Neuronal stem cell (in vitro differentiated cells): Measurements from ENCODE around the gene AOPEP.

Experiments used
- DNase-seq: peaks from one replicate; pipeline ENCODE4 v3.0.0-alpha.2; 2013; ENCODE audit warnings: low spot score
- H2AFZ ChIP-seq: one replicate; pipeline ENCODE4 v1.6.1; 2013; ENCODE audit warnings: mild to moderate bottlenecking, low read length, inconsistent platforms
- H2AK5ac ChIP-seq: 2 replicates; pipeline ENCODE4 v1.6.1; 2013; ENCODE audit warnings: low read depth, mild to moderate bottlenecking, inconsistent platforms, low read length, moderate library complexity, mixed read lengths
- H2BK120ac ChIP-seq: 2 replicates; pipeline ENCODE4 v1.6.1; 2013; ENCODE audit warnings: low read depth, mild to moderate bottlenecking, inconsistent platforms, low read length, moderate library complexity, mixed read lengths
- H2BK12ac ChIP-seq: one replicate; pipeline ENCODE4 v1.6.1; 2013; ENCODE audit warnings: low read length, inconsistent platforms
- H2BK15ac ChIP-seq: 2 replicates; pipeline ENCODE4 v1.6.1; 2013; ENCODE audit warnings: mild to moderate bottlenecking, low read length, inconsistent platforms, mixed read lengths
- H2BK5ac ChIP-seq: one replicate; pipeline ENCODE4 v1.6.1; 2013; ENCODE audit warnings: inconsistent platforms, mild to moderate bottlenecking, low read length, moderate library complexity
- H3K14ac ChIP-seq: one replicate; pipeline ENCODE4 v1.6.1; 2013; ENCODE audit warnings: low read length, inconsistent platforms
- H3K18ac ChIP-seq: 2 replicates; pipeline ENCODE4 v1.6.1; 2013; ENCODE audit warnings: low read length, inconsistent platforms
- H3K23ac ChIP-seq: 2 replicates; pipeline ENCODE4 v1.6.1; 2013; ENCODE audit warnings: low read depth, mild to moderate bottlenecking, mixed read lengths, low read length, inconsistent platforms; ENCODE audit not compliant: poor library complexity
- H3K27ac ChIP-seq: replicated peaks from 3 replicates; pipeline ENCODE4 v1.5.1; 2013; ENCODE audit warnings: low read length, inconsistent platforms
- H3K27me3 ChIP-seq, 3 experiments: 2 replicates each; pipeline ENCODE4 v1.6.1; 2013; ENCODE audit warnings: low read length in 3 of 3, mild to moderate bottlenecking in 2 of 3, inconsistent platforms in 1 of 3, low read depth in 1 of 3, mixed read lengths in 1 of 3, moderate library complexity in 1 of 3; ENCODE audit not compliant: control insufficient read depth in 3 of 3, insufficient read depth in 3 of 3
- H3K36me3 ChIP-seq, 2 donors: replicated peaks in 1 of 2; 2 replicates each; pipeline ENCODE4 v1.6.1; 2013; ENCODE audit warnings: low read length in 2 of 2; ENCODE audit not compliant: control insufficient read depth in 2 of 2, insufficient read depth in 2 of 2
- H3K4ac ChIP-seq: 2 replicates; pipeline ENCODE4 v1.6.1; 2013; ENCODE audit warnings: inconsistent platforms, mild to moderate bottlenecking, low read length, moderate library complexity
- H3K4me1 ChIP-seq, 2 donors: 1 replicate in 1 of 2; 2 replicates in 1 of 2; pipeline ENCODE4 v1.6.1; 2013; ENCODE audit warnings: low read length in 2 of 2, low read depth in 1 of 2; ENCODE audit not compliant: control insufficient read depth in 2 of 2, insufficient read depth in 1 of 2
- H3K4me2 ChIP-seq: one replicate; pipeline ENCODE4 v1.6.1; 2013; ENCODE audit warnings: mild to moderate bottlenecking, low read length, inconsistent platforms; ENCODE audit not compliant: insufficient read depth, poor library complexity, severe bottlenecking
- H3K4me3 ChIP-seq, 2 donors: 2 replicates each; pipeline ENCODE4 v1.5.1; 2013; ENCODE audit warnings: low read length in 2 of 2, mild to moderate bottlenecking in 2 of 2, inconsistent platforms in 1 of 2, moderate library complexity in 1 of 2
- H3K79me1 ChIP-seq: one replicate; pipeline ENCODE4 v1.6.1; 2013; ENCODE audit warnings: low read depth, mild to moderate bottlenecking, inconsistent platforms, low read length, moderate library complexity
- H3K9ac ChIP-seq: one replicate; pipeline ENCODE4 v1.6.1; 2013; ENCODE audit warnings: mild to moderate bottlenecking, low read depth, low read length, inconsistent platforms; ENCODE audit not compliant: poor library complexity
- H3K9me3 ChIP-seq, 2 donors: replicated peaks in 1 of 2; 2 replicates each; pipeline versions ENCODE3 to v1.6.1; 2013; ENCODE audit warnings: low read length in 2 of 2, mild to moderate bottlenecking in 2 of 2, inconsistent platforms in 1 of 2, low read depth in 1 of 2, mixed read lengths in 1 of 2, moderate library complexity in 1 of 2; ENCODE audit not compliant: control insufficient read depth in 2 of 2, insufficient read depth in 1 of 2
- H4K8ac ChIP-seq: one replicate; pipeline ENCODE4 v1.6.1; 2013; ENCODE audit warnings: low read depth, mild to moderate bottlenecking, inconsistent platforms, low read length, moderate library complexity
- H4K91ac ChIP-seq: one replicate; pipeline ENCODE4 v1.6.1; 2013; ENCODE audit warnings: low read length, low read depth, mild to moderate bottlenecking, inconsistent platforms; ENCODE audit not compliant: poor library complexity
- WGBS, 2 donors: extraction: QIAGEN DNeasy Blood & Tissue Kit; methylation state at CpG; one replicate each; pipeline ENCODE4 v1.1.7; 2013; ENCODE audit warnings: missing lambda C conversion rate in 2 of 2, mixed read lengths in 1 of 2; ENCODE audit not compliant: insufficient read length in 2 of 2, insufficient replicate concordance in 1 of 2; ENCODE audit errors: extremely low coverage in 2 of 2; 5-methylcytosine and 5-hydroxymethylcytosine counted together

AOPEP gene

GRCh38 chr9:94867281-94867841 is 140.9 kb downstream of the AOPEP start:
- Histone ChIP-seq H3K27me3 (no peaks in the 10 kb centered on the region), H2BK12ac (no peak overlapping the region), H3K18ac (no peak overlapping the region), H2BK5ac (no peak overlapping the region), H3K23ac (no peak overlapping the region), H3K9me3 (no peaks in the 10 kb centered on the region), H3K36me3 (no peaks in the 10 kb centered on the region), H3K4me3 (no peak overlapping the region), H2BK120ac (no peak overlapping the region), H2AFZ (peak overlapping the region; percentile 23), H3K4me2 (no peak overlapping the region), H3K9ac (no peak overlapping the region), H3K27ac (no peak overlapping the region), H3K4me1 (peaks cover 15 to 18% of the 10 kb centered on the region in 2 donors), H3K14ac (no peak overlapping the region), H4K8ac (no peak overlapping the region), H2AK5ac (no peak overlapping the region), H3K4ac (no peak overlapping the region), H4K91ac (no peak overlapping the region), H2BK15ac (no peak overlapping the region), H3K79me1 (no peaks in the 10 kb centered on the region)
- WGBS, 2 donors: no CpG with 5 or more reads among the region's 8 CpGs
- DNase-seq: no peak

GRCh38 chr9:94867842-94868312 is 141.4 kb downstream of the AOPEP start:
- Histone ChIP-seq H3K4ac (no peak overlapping the region), H4K8ac (no peak overlapping the region), H2AFZ (no peak overlapping the region), H3K79me1 (no peaks in the 10 kb centered on the region), H2BK5ac (no peak overlapping the region), H2BK15ac (no peak overlapping the region), H3K9me3 (no peaks in the 10 kb centered on the region), H2BK120ac (no peak overlapping the region), H3K18ac (no peak overlapping the region), H3K27ac (no peak overlapping the region), H3K36me3 (no peaks in the 10 kb centered on the region), H3K14ac (no peak overlapping the region), H2BK12ac (no peak overlapping the region), H3K4me3 (no peak overlapping the region), H3K9ac (no peak overlapping the region), H3K27me3 (no peaks in the 10 kb centered on the region), H4K91ac (no peak overlapping the region), H3K4me1 (peaks cover 15 to 18% of the 10 kb centered on the region in 2 donors), H2AK5ac (no peak overlapping the region), H3K4me2 (no peak overlapping the region), H3K23ac (no peak overlapping the region)
- no peak for DNase-seq
- WGBS, 2 donors: no CpG with 5 or more reads among the region's 4 CpGs

- no peak overlapping the region for H3K4ac ChIP-seq
- no peak overlapping the region for H2BK5ac ChIP-seq
- H4K8ac ChIP-seq: no peak overlapping the region
- H3K9ac ChIP-seq: no peak overlapping the region
- H2BK15ac ChIP-seq: no peak overlapping the region
- H3K23ac ChIP-seq: no peak overlapping the region
- H4K91ac ChIP-seq: no peak overlapping the region
- no peak overlapping the region for H2BK120ac ChIP-seq
- H3K4me1 ChIP-seq: peaks cover 15 to 18% of the 10 kb centered on the region in 2 donors
- DNase-seq: no peak
- no peak overlapping the region for H3K14ac ChIP-seq
- no peaks in the 10 kb centered on the region for H3K36me3 ChIP-seq
- H3K27me3 ChIP-seq: no peaks in the 10 kb centered on the region
- H3K4me2 ChIP-seq: no peak overlapping the region
- no CpG with 5 or more reads among the region's 2 CpGs for WGBS, 2 donors
- no peaks in the 10 kb centered on the region for H3K79me1 ChIP-seq
- H2AFZ ChIP-seq: no peak overlapping the region
- no peaks in the 10 kb centered on the region for H3K9me3 ChIP-seq
- H3K27ac ChIP-seq: no peak overlapping the region
- H2AK5ac ChIP-seq: no peak overlapping the region
- no peak overlapping the region for H3K4me3 ChIP-seq
- H3K18ac ChIP-seq: no peak overlapping the region
- no peak overlapping the region for H2BK12ac ChIP-seq
These were observed 142.0 kb downstream of the AOPEP start for GRCh38 chr9:94868464-94868863.

GRCh38 chr9:94869415-94869843 is 142.9 kb downstream of the AOPEP start:
- Histone ChIP-seq H3K27ac (no peak overlapping the region), H3K14ac (no peak overlapping the region)

More at GRCh38 chr9:94869415-94869843, 142.9 kb downstream of the AOPEP start:
- Histone ChIP-seq H3K4me1 (peaks cover 15 to 18% of the 10 kb centered on the region in 2 donors), H3K36me3 (no peaks in the 10 kb centered on the region), H3K4ac (no peak overlapping the region), H3K18ac (no peak overlapping the region), H3K4me3 (no peak overlapping the region), H2BK5ac (no peak overlapping the region), H2BK120ac (no peak overlapping the region), H2BK15ac (no peak overlapping the region), H2AFZ (no peak overlapping the region), H4K8ac (no peak overlapping the region), H3K9ac (no peak overlapping the region), H3K4me2 (no peak overlapping the region), H3K9me3 (no peaks in the 10 kb centered on the region), H3K23ac (no peak overlapping the region), H2AK5ac (no peak overlapping the region), H3K27me3 (no peaks in the 10 kb centered on the region), H4K91ac (no peak overlapping the region), H3K79me1 (no peaks in the 10 kb centered on the region), H2BK12ac (no peak overlapping the region)
- no peak for DNase-seq
- no CpG with 5 or more reads among the region's 4 CpGs for WGBS, 2 donors
